ENCODE data around the gene SRCIN1. TPM values are rescaled to one million over a fixed set of nuclear protein-coding genes. Genes with fewer than 3 reads are reported as not detected.

SRCIN1 gene
- total RNA-seq, 1 experiment from 2014 or later, result 25.8 TPM

DNA sequence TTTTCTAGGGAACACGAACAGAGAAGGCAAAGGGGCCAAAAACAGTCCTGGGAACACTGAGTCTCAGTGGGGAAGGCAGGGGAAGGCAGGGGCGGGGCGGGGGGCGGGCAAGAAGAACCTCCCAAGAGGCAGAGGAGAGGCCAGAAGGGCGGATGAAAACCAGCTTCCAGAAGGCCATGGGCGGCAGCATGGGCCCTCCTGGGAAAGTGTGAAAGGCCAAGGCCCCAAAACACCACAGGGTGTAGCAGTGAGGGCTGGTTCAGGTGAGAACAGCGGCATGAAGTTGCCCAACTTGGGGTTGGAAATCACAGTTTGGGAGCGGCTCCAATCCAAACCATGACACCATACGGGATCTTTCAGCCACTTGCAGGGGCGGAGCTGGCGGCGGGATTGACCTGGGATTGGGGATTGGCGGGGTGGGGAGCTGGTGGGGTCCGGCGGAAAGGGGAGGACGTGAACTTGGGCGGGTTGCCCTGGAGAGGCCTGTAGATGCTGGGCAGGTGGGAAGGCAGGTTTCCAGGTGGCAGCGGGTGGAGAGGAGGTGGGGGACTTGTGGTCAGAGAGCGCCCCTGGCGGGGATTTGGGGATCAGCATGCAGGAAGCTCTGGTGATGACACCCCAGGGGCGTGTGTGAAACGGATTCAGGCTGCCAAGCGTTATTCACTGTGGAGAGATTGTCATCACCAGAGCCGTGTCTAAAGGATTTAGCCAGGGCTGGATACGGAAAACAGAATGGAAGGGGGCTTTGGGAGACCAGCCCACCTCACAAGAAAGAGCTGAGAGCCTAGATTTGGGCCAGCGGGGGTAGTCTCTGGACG, 96.6 kb downstream of the SRCIN1 start:
- peaks cover 69% of the 10 kb centered on the region for H3K36me3 Mint-ChIP-seq (ENCODE audit: insufficient read depth, unreplicated experiment)
- peaks cover 9% of the 10 kb centered on the region for H3K27me3 Mint-ChIP-seq (ENCODE audit: insufficient read depth, unreplicated experiment)
- CTCF ChIA-PET, result interaction anchor here (0.6 to 3.6 kb wide), 19 partner anchors 11 to 175 kb away, joined by 3 to 63 read pairs (median 4); no protein-coding TSS in a partner anchor
- H3K4me1 ChIP-seq, result peaks cover 18% of the 10 kb centered on the region
- H3K9me3 Mint-ChIP-seq (ENCODE audit: unreplicated experiment), result no peaks in the 10 kb centered on the region
- peak; percentile 93 to 94 for DNase-seq
- no peaks in the 10 kb centered on the region for H3K9me3 ChIP-seq
- H3K36me3 ChIP-seq (ENCODE audit: control insufficient read depth, insufficient read depth, low read length), result no peaks in the 10 kb centered on the region
- H3K4me3 Mint-ChIP-seq (ENCODE audit: unreplicated experiment), result peak overlapping the region; percentile 72
- H3K4me1 Mint-ChIP-seq (ENCODE audit: low read depth, unreplicated experiment), result peaks cover 14% of the 10 kb centered on the region
- TF ChIP-seq, protein P1, sequence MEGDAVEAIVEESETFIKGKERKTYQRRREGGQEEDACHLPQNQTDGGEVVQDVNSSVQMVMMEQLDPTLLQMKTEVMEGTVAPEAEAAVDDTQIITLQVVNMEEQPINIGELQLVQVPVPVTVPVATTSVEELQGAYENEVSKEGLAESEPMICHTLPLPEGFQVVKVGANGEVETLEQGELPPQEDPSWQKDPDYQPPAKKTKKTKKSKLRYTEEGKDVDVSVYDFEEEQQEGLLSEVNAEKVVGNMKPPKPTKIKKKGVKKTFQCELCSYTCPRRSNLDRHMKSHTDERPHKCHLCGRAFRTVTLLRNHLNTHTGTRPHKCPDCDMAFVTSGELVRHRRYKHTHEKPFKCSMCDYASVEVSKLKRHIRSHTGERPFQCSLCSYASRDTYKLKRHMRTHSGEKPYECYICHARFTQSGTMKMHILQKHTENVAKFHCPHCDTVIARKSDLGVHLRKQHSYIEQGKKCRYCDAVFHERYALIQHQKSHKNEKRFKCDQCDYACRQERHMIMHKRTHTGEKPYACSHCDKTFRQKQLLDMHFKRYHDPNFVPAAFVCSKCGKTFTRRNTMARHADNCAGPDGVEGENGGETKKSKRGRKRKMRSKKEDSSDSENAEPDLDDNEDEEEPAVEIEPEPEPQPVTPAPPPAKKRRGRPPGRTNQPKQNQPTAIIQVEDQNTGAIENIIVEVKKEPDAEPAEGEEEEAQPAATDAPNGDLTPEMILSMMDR (IDR thresholded peaks at IDR 0.05; ENCODE audit: insufficient read depth in 1 of 2, low read depth in 1 of 2, low read length in 1 of 2, severe bottlenecking in 1 of 2, unreplicated experiment in 1 of 2), result peak; percentile 95 to 98
- POLR2A ChIA-PET, result interaction anchor here (0.6 kb wide), 1 partner anchor 243 kb away, joined by 3 read pairs; no protein-coding TSS in a partner anchor
- BruUV-seq (replicated peaks), result no TSS peak
- peak overlapping the region; percentile 51 for H3K4me3 ChIP-seq (ENCODE audit: low read depth, low read length)
- peak overlapping the region; percentile 77 for H3K27ac Mint-ChIP-seq (ENCODE audit: unreplicated experiment)
- intact Hi-C loops (cut with micrococcal nuclease; ENCODE audit: unreplicated experiment), result loop anchor here (1.0 kb wide), 1 partner anchor 17 kb away; no protein-coding TSS in a partner anchor
- H3K27me3 ChIP-seq (replicated peaks; ENCODE audit: control insufficient read depth, insufficient read depth, low read length), result peaks cover 3% of the 10 kb centered on the region

DNA sequence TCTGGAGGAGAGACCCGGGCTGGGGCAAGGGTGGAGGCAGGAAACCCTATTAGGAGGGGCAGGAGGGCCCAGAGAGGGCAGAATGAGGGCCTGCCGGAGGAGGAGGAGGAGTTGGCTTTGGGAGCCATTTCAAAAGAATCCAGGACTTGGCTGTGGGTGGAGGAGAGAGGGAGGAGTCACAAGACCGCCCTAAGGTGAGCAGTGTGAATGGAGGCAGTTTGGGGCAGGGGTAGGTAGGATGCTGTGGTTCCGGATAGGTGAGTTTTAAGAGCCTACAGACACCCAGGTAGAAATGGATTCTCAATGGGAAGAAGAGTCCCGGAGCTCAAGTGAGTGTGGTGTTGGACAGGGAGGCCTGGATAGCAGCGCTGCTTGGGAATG, 97.2 kb downstream of the SRCIN1 start:
- H3K4me3 ChIP-seq (ENCODE audit: low read depth, low read length), result no peak overlapping the region
- ChIA-PET POLR2A (no interaction called here), CTCF (interaction anchor here (0.5 to 3.6 kb wide), 5 partner anchors 13 to 160 kb away, joined by 3 to 63 read pairs (median 18); no protein-coding TSS in a partner anchor)
- Mint-ChIP-seq H3K27ac (ENCODE audit: unreplicated experiment) (peak overlapping the region; percentile 77), H3K36me3 (ENCODE audit: insufficient read depth, unreplicated experiment) (peaks cover 75% of the 10 kb centered on the region), H3K9me3 (ENCODE audit: unreplicated experiment) (no peaks in the 10 kb centered on the region), H3K4me1 (ENCODE audit: low read depth, unreplicated experiment) (peaks cover 14% of the 10 kb centered on the region), H3K4me3 (ENCODE audit: unreplicated experiment) (peak overlapping the region; percentile 72), H3K27me3 (ENCODE audit: insufficient read depth, unreplicated experiment) (peaks cover 9% of the 10 kb centered on the region)
- no peaks in the 10 kb centered on the region for H3K36me3 ChIP-seq (ENCODE audit: control insufficient read depth, insufficient read depth, low read length)
- DNase-seq, result no peak
- TF ChIP-seq, protein P1 (IDR thresholded peaks at IDR 0.05; ENCODE audit: insufficient read depth in 1 of 2, low read depth in 1 of 2, low read length in 1 of 2, severe bottlenecking in 1 of 2, unreplicated experiment in 1 of 2), result no peak
- H3K9me3 ChIP-seq, result no peaks in the 10 kb centered on the region
- peaks cover 3% of the 10 kb centered on the region for H3K27me3 ChIP-seq (replicated peaks; ENCODE audit: control insufficient read depth, insufficient read depth, low read length)
- no TSS peak for BruUV-seq (replicated peaks)
- peaks cover 18% of the 10 kb centered on the region for H3K4me1 ChIP-seq
- intact Hi-C loops (cut with micrococcal nuclease; ENCODE audit: unreplicated experiment), result no loop called here

DNA sequence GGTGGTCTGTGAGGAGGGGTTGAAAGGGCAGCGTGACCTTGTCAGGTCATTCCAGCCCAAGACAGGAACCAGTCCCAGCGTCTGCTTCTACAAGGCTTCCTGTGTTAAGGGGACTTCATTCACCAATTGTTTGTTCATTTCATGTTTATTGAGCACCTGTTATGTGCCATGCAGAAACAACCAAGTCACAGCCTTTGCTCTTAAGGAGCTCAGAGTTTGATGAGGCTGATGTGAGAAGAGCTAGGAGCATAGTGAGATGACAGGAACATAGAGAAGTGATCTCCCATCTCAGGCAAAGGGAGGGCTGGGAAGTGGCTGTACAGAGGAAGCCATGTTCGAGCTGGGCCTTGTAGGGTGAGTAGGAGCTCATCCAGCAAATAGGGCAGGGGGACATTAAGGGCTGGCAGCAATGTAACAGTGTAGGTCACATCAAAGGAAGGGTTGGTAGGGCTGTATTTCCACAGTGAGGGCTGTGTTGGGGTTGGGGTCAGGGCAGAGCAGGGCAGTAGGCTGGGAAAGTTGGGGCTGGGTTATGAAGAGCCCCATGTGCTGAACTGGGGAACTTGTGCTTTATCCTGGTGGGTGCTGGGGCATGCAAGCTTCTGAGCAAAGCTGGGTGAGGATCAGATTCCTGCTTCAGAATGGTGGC, 97.7 kb downstream of the SRCIN1 start:
- H3K4me1 Mint-ChIP-seq (ENCODE audit: low read depth, unreplicated experiment), result peaks cover 14% of the 10 kb centered on the region
- H3K9me3 Mint-ChIP-seq (ENCODE audit: unreplicated experiment), result no peaks in the 10 kb centered on the region
- Histone ChIP-seq H3K27me3 (replicated peaks; ENCODE audit: control insufficient read depth, insufficient read depth, low read length) (peaks cover 3% of the 10 kb centered on the region), H3K9me3 (no peaks in the 10 kb centered on the region), H3K4me1 (peaks cover 18% of the 10 kb centered on the region), H3K4me3 (ENCODE audit: low read depth, low read length) (no peak overlapping the region), H3K36me3 (ENCODE audit: control insufficient read depth, insufficient read depth, low read length) (no peaks in the 10 kb centered on the region)
- ChIA-PET POLR2A (no interaction called here), CTCF (interaction anchor here (0.5 to 3.6 kb wide), 2 partner anchors 13 to 51 kb away, joined by 4 to 63 read pairs; no protein-coding TSS in a partner anchor)
- H3K36me3 Mint-ChIP-seq (ENCODE audit: insufficient read depth, unreplicated experiment), result peaks cover 77% of the 10 kb centered on the region
- TF ChIP-seq, protein P1 (IDR thresholded peaks at IDR 0.05; ENCODE audit: insufficient read depth in 1 of 2, low read depth in 1 of 2, low read length in 1 of 2, severe bottlenecking in 1 of 2, unreplicated experiment in 1 of 2), result no peak
- peak overlapping the region; percentile 77 for H3K27ac Mint-ChIP-seq (ENCODE audit: unreplicated experiment)
- peak overlapping the region; percentile 72 for H3K4me3 Mint-ChIP-seq (ENCODE audit: unreplicated experiment)
- BruUV-seq (replicated peaks), result no TSS peak
- DNase-seq, result no peak
- H3K27me3 Mint-ChIP-seq (ENCODE audit: insufficient read depth, unreplicated experiment), result peaks cover 9% of the 10 kb centered on the region
- intact Hi-C loops (cut with micrococcal nuclease; ENCODE audit: unreplicated experiment), result no loop called here
